Measurements from ENCODE around the gene CAB39. TPM values are rescaled to one million over a fixed set of nuclear protein-coding genes. Genes with fewer than 3 reads are reported as not detected.

Gene CAB39
- total and polyA plus RNA-seq, 2 donors (not counting 3 experiments of a cell fraction or from before 2014, with no cell fraction given), result 25.7 to 53.7 TPM

DNA sequence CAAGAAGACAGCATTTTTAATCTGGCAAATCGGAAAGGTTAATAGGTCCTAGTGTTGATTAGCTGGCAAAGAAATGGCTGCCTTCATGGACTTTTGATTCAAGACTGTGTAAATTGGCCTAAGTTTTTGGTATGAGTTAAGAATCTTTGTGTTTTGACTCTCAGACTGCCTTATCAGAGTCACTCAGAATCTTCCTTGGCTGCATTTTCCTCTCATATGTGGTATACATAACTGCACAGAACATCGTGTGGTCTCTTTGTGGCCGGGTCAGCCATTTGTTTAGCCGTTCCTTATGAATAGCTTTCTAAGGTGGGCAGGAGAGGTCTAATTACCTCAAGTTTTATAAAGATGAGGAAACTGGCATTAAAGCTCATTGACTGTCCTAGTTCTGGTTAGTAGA lies 30.1 kb downstream of the CAB39 start:
- no TSS peak for BruUV-seq (replicated peaks)
- TF ChIP-seq FOS (IDR thresholded peaks at IDR 0.05; ENCODE audit: borderline replicate concordance, insufficient read depth, low read length) (no peak), GATA2 (IDR thresholded peaks at IDR 0.05; ENCODE audit: insufficient read depth, insufficient read length, low read depth, low read length) (no peak), EZH2 (IDR thresholded peaks at IDR 0.05; ENCODE audit: borderline replicate concordance, low read depth, low read length, severe bottlenecking) (no peak), POLR2A (IDR thresholded peaks at IDR 0.05; ENCODE audit: low read depth, low read length) (no peak), POLR2AphosphoS5 (IDR thresholded peaks at IDR 0.05; ENCODE audit: insufficient read depth, low read depth, low read length) (no peak), JUN (IDR thresholded peaks at IDR 0.05; ENCODE audit: borderline replicate concordance, insufficient read depth, insufficient read length, low read depth) (no peak), MYC (IDR thresholded peaks at IDR 0.05; ENCODE audit: low read depth, low read length) (no peak)
- TF ChIP-seq, protein P1, sequence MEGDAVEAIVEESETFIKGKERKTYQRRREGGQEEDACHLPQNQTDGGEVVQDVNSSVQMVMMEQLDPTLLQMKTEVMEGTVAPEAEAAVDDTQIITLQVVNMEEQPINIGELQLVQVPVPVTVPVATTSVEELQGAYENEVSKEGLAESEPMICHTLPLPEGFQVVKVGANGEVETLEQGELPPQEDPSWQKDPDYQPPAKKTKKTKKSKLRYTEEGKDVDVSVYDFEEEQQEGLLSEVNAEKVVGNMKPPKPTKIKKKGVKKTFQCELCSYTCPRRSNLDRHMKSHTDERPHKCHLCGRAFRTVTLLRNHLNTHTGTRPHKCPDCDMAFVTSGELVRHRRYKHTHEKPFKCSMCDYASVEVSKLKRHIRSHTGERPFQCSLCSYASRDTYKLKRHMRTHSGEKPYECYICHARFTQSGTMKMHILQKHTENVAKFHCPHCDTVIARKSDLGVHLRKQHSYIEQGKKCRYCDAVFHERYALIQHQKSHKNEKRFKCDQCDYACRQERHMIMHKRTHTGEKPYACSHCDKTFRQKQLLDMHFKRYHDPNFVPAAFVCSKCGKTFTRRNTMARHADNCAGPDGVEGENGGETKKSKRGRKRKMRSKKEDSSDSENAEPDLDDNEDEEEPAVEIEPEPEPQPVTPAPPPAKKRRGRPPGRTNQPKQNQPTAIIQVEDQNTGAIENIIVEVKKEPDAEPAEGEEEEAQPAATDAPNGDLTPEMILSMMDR (IDR thresholded peaks at IDR 0.05; ENCODE audit: extremely low read depth in 1 of 2, insufficient read depth in 1 of 2, low read depth in 1 of 2, low read length in 2 of 2), result no peak
- TF ChIP-seq, protein P2, sequence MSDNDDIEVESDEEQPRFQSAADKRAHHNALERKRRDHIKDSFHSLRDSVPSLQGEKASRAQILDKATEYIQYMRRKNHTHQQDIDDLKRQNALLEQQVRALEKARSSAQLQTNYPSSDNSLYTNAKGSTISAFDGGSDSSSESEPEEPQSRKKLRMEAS (IDR thresholded peaks at IDR 0.05; ENCODE audit: insufficient read depth, insufficient read length), result no peak
- Histone ChIP-seq H3K36me3 (ENCODE audit: control insufficient read depth in 2 of 2, extremely low read depth in 1 of 2, insufficient read depth in 2 of 2, low read length in 2 of 2) (peaks cover 0 to 7% of the 10 kb centered on the region in 2 experiments), H3K9me3 (replicated peaks; ENCODE audit: control insufficient read depth, insufficient read depth, low read length) (no peaks in the 10 kb centered on the region), H3K79me2 (ENCODE audit: control insufficient read depth, insufficient read depth, low read length) (peaks cover 79% of the 10 kb centered on the region), H3K27ac (ENCODE audit: insufficient read depth, low read depth, low read length) (no peak overlapping the region), H3K4me1 (ENCODE audit: control insufficient read depth, extremely low read depth, insufficient read depth, low read length) (no peaks in the 10 kb centered on the region), H3K27me3 (ENCODE audit: control insufficient read depth in 2 of 2, insufficient read depth in 2 of 2, low read length in 2 of 2) (no peaks in the 10 kb centered on the region), H2AFZ (ENCODE audit: low read depth, low read length) (no peak overlapping the region), H3K9ac (replicated peaks; ENCODE audit: extremely low read depth, insufficient read depth, low read length) (no peak overlapping the region), H3K9me1 (replicated peaks; ENCODE audit: control insufficient read depth, extremely low read depth, insufficient read depth, low read length) (no peaks in the 10 kb centered on the region), H4K20me1 (replicated peaks; ENCODE audit: control insufficient read depth, extremely low read depth, insufficient read depth, low read length) (no peaks in the 10 kb centered on the region), H3K4me2 (ENCODE audit: insufficient read depth, low read length) (no peak overlapping the region), H3K4me3 (replicated peaks in 1 of 3; ENCODE audit: insufficient read depth in 1 of 3, low read depth in 1 of 3, low read length in 3 of 3) (no peak overlapping the region)
- ChIA-PET CTCF (interaction anchor here (0.9 kb wide), 1 partner anchor 20 kb away, joined by 4 read pairs; no protein-coding TSS in a partner anchor), POLR2A (no interaction called here)
- intact Hi-C loops (cut with micrococcal nuclease), result no loop called here
- dilution Hi-C loops (cut with MboI; ENCODE audit: extremely low pct_ligation_motif_present, low sequenced_read_pairs), result no loop called here
- FAIRE-seq (no peak), DNase-seq (ENCODE audit: low read depth, low spot score) (no peak)

Measured in endothelial cell of umbilical vein (primary cell).